Measurements from ENCODE around the gene DOCK11. TPM values are rescaled to one million over a fixed set of nuclear protein-coding genes. Genes with fewer than 3 reads are reported as not detected.

DOCK11 gene
- polyA plus RNA-seq, 1 of the 3 experiments (the other 2 are of a cell fraction), result 34.8 TPM

DNA sequence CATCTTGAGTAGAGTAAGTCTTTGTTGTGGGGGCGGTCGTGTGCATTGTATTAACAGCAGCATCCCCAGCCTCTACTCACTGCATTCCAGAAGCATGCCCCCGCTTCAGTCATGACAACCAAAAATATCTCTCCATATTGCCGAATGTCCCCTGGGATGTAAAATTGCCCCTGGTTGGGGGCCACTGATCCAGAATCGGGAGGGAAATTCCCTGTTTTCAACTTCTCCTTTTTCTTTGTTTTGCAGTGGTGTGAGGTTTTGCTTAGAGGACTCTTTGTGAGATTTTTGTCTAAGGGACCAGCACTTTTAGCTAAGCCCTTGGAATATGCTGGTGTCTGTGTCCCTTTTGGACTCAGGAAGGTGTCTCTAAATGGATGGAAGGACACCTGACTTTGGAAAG lies 228.8 kb downstream of the DOCK11 start:
- Histone ChIP-seq H3K4me1 (ENCODE audit: control insufficient read depth in 1 of 2, insufficient read depth in 2 of 2, low read depth in 1 of 2, low read length in 1 of 2) (peaks cover 0 to 3% of the 10 kb centered on the region in 2 experiments; a peak in 2 of 4 replicates), H3K79me2 (ENCODE audit: insufficient read depth) (peaks cover 12% of the 10 kb centered on the region; the same call in 1 of the 2 replicates), H3K4me2 (no peak overlapping the region), H3K4me3 (ENCODE audit: low read depth in 2 of 2, low read length in 1 of 2) (no peak overlapping the region), H3K9me2 (no peaks in the 10 kb centered on the region), H2AFZ (ENCODE audit: low read depth) (no peak overlapping the region), H3K27me3 (ENCODE audit: insufficient read depth) (no peaks in the 10 kb centered on the region), H3F3A (replicated peaks; ENCODE audit: insufficient read depth) (no peaks in the 10 kb centered on the region), H3K9ac (no peak overlapping the region), H3K27ac (ENCODE audit: low read depth in 2 of 2, low read length in 1 of 2) (no peak overlapping the region), H3K36me3 (replicated peaks in 1 of 2; ENCODE audit: control insufficient read depth in 1 of 2, insufficient read depth in 2 of 2, low read length in 1 of 2) (no peaks in the 10 kb centered on the region), H3K9me3 (no peaks in the 10 kb centered on the region), H4K20me1 (ENCODE audit: insufficient read depth) (no peaks in the 10 kb centered on the region)
- CTCF ChIA-PET, result no interaction called here
- POLR2A ChIA-PET, result no interaction called here
- WGBS (ENCODE audit: low lambda C conversion rate), result 73% methylated on average over 5 of the region's 5 CpGs
- TF ChIP-seq YY1 (IDR thresholded peaks at IDR 0.05; ENCODE audit: low read depth) (no peak), CHD2 (IDR thresholded peaks at IDR 0.05; ENCODE audit: low read length, partially characterized antibody) (no peak), RFX5 (IDR thresholded peaks at IDR 0.05; ENCODE audit: low read length) (no peak), SMC3 (IDR thresholded peaks at IDR 0.05; ENCODE audit: low read depth, low read length) (no peak), RXRA (IDR thresholded peaks at IDR 0.05; ENCODE audit: borderline replicate concordance, low read depth) (no peak), EP300 (IDR thresholded peaks at IDR 0.05; ENCODE audit: borderline replicate concordance in 1 of 2, low read depth in 1 of 2, low read length in 1 of 2) (no peak), MXI1 (IDR thresholded peaks at IDR 0.05; ENCODE audit: low read depth, low read length) (no peak)
- TF ChIP-seq, protein P1, sequence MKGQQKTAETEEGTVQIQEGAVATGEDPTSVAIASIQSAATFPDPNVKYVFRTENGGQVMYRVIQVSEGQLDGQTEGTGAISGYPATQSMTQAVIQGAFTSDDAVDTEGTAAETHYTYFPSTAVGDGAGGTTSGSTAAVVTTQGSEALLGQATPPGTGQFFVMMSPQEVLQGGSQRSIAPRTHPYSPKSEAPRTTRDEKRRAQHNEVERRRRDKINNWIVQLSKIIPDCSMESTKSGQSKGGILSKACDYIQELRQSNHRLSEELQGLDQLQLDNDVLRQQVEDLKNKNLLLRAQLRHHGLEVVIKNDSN (IDR thresholded peaks at IDR 0.05; ENCODE audit: borderline replicate concordance, low read depth), result no peak
- TF ChIP-seq, protein P2, sequence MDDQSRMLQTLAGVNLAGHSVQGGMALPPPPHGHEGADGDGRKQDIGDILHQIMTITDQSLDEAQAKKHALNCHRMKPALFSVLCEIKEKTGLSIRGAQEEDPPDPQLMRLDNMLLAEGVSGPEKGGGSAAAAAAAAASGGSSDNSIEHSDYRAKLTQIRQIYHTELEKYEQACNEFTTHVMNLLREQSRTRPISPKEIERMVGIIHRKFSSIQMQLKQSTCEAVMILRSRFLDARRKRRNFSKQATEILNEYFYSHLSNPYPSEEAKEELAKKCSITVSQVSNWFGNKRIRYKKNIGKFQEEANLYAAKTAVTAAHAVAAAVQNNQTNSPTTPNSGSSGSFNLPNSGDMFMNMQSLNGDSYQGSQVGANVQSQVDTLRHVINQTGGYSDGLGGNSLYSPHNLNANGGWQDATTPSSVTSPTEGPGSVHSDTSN (IDR thresholded peaks at IDR 0.05), result no peak
- TF ChIP-seq, protein P3, sequence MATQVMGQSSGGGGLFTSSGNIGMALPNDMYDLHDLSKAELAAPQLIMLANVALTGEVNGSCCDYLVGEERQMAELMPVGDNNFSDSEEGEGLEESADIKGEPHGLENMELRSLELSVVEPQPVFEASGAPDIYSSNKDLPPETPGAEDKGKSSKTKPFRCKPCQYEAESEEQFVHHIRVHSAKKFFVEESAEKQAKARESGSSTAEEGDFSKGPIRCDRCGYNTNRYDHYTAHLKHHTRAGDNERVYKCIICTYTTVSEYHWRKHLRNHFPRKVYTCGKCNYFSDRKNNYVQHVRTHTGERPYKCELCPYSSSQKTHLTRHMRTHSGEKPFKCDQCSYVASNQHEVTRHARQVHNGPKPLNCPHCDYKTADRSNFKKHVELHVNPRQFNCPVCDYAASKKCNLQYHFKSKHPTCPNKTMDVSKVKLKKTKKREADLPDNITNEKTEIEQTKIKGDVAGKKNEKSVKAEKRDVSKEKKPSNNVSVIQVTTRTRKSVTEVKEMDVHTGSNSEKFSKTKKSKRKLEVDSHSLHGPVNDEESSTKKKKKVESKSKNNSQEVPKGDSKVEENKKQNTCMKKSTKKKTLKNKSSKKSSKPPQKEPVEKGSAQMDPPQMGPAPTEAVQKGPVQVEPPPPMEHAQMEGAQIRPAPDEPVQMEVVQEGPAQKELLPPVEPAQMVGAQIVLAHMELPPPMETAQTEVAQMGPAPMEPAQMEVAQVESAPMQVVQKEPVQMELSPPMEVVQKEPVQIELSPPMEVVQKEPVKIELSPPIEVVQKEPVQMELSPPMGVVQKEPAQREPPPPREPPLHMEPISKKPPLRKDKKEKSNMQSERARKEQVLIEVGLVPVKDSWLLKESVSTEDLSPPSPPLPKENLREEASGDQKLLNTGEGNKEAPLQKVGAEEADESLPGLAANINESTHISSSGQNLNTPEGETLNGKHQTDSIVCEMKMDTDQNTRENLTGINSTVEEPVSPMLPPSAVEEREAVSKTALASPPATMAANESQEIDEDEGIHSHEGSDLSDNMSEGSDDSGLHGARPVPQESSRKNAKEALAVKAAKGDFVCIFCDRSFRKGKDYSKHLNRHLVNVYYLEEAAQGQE (IDR thresholded peaks at IDR 0.05; ENCODE audit: low read depth, low read length), result no peak
- DNase-seq, result no peak

DNA sequence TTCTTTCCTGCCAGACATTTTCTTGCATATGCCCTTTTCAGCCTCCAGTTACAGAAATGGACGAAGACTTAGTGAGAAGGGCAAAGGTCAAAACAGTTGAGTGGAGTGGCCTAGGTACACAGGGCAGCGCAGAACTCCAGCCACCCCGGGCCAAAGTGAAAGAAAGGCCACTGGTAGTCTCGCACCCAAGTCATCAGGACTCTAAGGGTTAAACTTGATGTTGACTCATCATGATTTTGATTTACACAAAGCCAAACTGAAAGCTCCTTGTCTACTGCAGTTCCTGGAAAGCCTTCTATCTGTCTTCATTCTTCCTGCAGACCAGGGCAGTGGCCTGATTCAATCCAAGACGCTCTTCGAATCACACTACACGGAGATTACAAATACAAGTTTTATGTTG lies 229.2 kb downstream of the DOCK11 start:
- ChIA-PET CTCF (no interaction called here), POLR2A (no interaction called here)
- H2AFZ ChIP-seq (ENCODE audit: low read depth), result no peak overlapping the region
- H4K20me1 ChIP-seq (ENCODE audit: insufficient read depth), result no peaks in the 10 kb centered on the region
- peaks cover 14% of the 10 kb centered on the region; the same call in 1 of the 2 replicates for H3K79me2 ChIP-seq (ENCODE audit: insufficient read depth)
- H3K4me3 ChIP-seq (ENCODE audit: low read depth in 2 of 2, low read length in 1 of 2), result no peak overlapping the region
- peaks cover 0 to 3% of the 10 kb centered on the region in 2 experiments; a peak in 2 of 4 replicates for H3K4me1 ChIP-seq (ENCODE audit: control insufficient read depth in 1 of 2, insufficient read depth in 2 of 2, low read depth in 1 of 2, low read length in 1 of 2)
- no peak for DNase-seq
- TF ChIP-seq, protein P1 (IDR thresholded peaks at IDR 0.05; ENCODE audit: borderline replicate concordance, low read depth), result no peak
- TF ChIP-seq GABPA (IDR thresholded peaks at IDR 0.05; ENCODE audit: low read depth) (no peak), NRF1 (IDR thresholded peaks at IDR 0.05; ENCODE audit: low read depth, low read length) (no peak)
- TF ChIP-seq, protein P4, sequence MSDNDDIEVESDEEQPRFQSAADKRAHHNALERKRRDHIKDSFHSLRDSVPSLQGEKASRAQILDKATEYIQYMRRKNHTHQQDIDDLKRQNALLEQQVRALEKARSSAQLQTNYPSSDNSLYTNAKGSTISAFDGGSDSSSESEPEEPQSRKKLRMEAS (IDR thresholded peaks at IDR 0.05; ENCODE audit: low read depth), result no peak
- no peaks in the 10 kb centered on the region for H3K27me3 ChIP-seq (ENCODE audit: insufficient read depth)
- no peak overlapping the region for H3K4me2 ChIP-seq
- H3K9me3 ChIP-seq, result no peaks in the 10 kb centered on the region
- H3K36me3 ChIP-seq (replicated peaks in 1 of 2; ENCODE audit: control insufficient read depth in 1 of 2, insufficient read depth in 2 of 2, low read length in 1 of 2), result no peaks in the 10 kb centered on the region
- no peaks in the 10 kb centered on the region for H3F3A ChIP-seq (replicated peaks; ENCODE audit: insufficient read depth)
- no peak overlapping the region for H3K27ac ChIP-seq (ENCODE audit: low read depth in 2 of 2, low read length in 1 of 2)
- WGBS (ENCODE audit: low lambda C conversion rate), result 34% methylated on average over 7 of the region's 7 CpGs
- H3K9me2 ChIP-seq, result no peaks in the 10 kb centered on the region
- no peak overlapping the region for H3K9ac ChIP-seq
